Vagina (tissue), 2 donors: Measurements from ENCODE around the gene SMAD6.

Source experiments
- POLR2A ChIP-seq, 2 donors: fragments of 450-650 bp; IDR thresholded peaks; one replicate each; pipeline ENCODE4 v1.6.1; 2017; ENCODE audit warnings: antibody characterized with exemption in 2 of 2, mild to moderate bottlenecking in 2 of 2, moderate library complexity in 2 of 2
- POLR2AphosphoS5 ChIP-seq, 2 donors: sonication (generic); formaldehyde crosslinking; IDR thresholded peaks; one replicate each; pipeline ENCODE4 v1.9.0; 2017; ENCODE audit warnings: antibody characterized with exemption in 2 of 2, mild to moderate bottlenecking in 2 of 2, low read depth in 1 of 2; ENCODE audit not compliant: insufficient read depth in 1 of 2

- TF ChIP-seq POLR2AphosphoS5 (IDR thresholded peaks at IDR 0.05; ENCODE audit: insufficient read depth in 1 of 2, low read depth in 1 of 2) (no peak), POLR2A (IDR thresholded peaks at IDR 0.05) (no peak)
Measured at GRCh38 chr15:66739287-66739686, 37.3 kb downstream of the SMAD6 start.
